Esophagus mucosa (tissue), 1 donor: ENCODE results near the gene RHAG. TPM values are rescaled to one million over a fixed set of nuclear protein-coding genes. Genes with fewer than 3 reads are reported as not detected.
"Not testable (repeated sequence)": the region's sequence is repeated elsewhere in the genome, so short reads cannot be mapped to it uniquely, and the experiment has no call there.

Experiments used
- ATAC-seq: fragments of 200-7000 bp; cut with Tn5 transposase; one replicate; pipeline ENCODE4 v1.9.1; 2020
- total RNA-seq: library from RNA; stranded (reverse); gene quantifications from one replicate; pipeline ENCODE4 v1.2.4, GENCODE V29; 2023
- donor health status: DM: yes; HTN: yes; CAD: no.

The RHAG gene
- total RNA-seq, 1 donor from 2014 or later, result not detected

- ATAC-seq, result no peak
These were observed 494 bp downstream of the RHAG start for GRCh38 chr6:49635978-49636712.

- no peak for ATAC-seq
These were observed 1.2 kb downstream of the RHAG start for GRCh38 chr6:49635480-49635879.

GRCh38 chr6:49634836-49635218, 1.8 kb downstream of the RHAG start:
- no peak for ATAC-seq

DNA sequence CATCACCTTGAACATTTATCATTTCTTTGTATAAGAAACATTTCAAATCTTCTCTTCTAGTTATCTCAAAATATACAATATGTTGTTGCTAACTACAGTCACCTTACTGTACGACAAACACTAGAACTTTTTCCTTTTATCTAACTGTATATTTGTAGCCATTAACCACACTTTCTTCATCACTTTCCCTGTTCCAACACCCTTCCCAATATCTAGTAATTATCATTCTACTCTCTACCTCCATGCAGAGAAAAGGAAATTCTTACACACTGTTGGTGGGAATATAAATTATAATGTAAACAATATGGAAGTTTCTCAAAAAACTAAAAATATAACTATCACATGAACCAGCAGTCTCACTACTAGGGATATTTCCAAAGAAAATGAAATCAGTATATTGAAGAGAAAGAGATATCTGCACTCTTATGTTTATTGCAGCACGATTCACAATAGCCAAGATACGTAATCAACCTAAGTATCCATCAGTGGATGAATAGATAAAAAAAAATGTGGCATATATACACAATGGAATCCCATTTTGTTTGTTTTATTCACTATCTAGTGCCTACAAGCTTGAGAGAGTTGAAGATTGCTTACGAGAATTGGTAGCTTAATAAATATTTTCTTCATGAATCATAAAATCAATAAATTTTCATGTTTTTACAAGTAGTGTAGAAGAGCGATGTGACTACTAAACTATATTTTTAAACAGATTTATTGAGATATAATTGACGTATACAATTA, 2.4 kb downstream of the RHAG start:
- ATAC-seq, result no peak

- no peak for ATAC-seq
These were observed 3.1 kb downstream of the RHAG start for GRCh38 chr6:49633541-49633940.

DNA sequence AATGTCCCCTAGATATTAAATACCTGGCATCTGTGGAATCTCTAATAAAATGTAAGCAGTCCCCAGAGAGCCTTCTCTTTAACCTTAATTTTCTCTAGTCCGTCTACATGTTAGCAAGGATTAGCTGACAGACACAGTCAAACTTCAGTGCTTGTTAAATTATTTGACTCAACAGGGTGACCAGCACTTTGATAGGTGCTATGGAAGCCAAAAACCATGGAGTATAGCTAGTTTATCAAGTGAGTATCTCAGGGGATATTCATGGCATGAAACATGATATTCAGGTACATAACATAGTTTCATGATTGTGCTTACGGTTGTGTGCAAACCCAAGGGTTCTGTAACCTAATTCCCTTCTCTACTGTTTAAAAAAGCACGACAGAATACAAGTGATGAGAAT, 3.9 kb downstream of the RHAG start:
- ATAC-seq, result no peak

DNA sequence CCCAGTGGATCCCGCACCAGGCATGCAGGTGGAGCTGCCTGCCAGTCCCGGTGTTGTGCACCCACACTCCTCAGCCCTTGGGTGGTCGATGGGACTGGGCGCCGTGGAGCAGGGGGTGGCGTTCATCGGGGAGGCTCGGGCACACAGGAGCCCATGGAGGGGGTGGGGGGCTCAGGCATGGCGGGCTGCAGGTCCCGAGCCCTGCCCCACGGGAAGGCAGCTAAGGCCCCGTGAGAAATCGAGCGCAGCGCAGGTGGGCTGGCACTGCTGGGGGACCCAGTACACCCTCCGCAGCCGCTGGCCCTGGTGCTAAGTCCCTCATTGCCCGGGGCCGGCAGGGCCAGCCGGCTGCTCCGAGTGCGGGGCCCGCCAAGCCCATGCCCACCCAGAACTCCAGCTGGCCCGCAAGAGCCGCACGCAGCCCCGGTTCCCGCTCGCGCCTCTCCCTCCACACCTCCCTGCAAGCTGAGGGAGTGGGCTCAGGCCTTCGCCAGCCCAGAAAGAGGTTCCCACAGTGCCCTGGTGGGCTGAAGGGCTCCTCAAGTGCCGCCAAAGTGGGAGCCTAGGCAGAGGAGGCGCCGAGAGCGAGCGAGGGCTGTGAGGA, 7.1 kb downstream of the RHAG start:
- ATAC-seq, result not testable (repeated sequence)

- ATAC-seq, result no peak
These were observed 9.8 kb downstream of the RHAG start for GRCh38 chr6:49626811-49627210.

- no peak for ATAC-seq
These were observed 18.4 kb downstream of the RHAG start for GRCh38 chr6:49618257-49618656.

GRCh38 chr6:49614144-49614543, 22.5 kb downstream of the RHAG start:
- not testable (repeated sequence) for ATAC-seq

DNA sequence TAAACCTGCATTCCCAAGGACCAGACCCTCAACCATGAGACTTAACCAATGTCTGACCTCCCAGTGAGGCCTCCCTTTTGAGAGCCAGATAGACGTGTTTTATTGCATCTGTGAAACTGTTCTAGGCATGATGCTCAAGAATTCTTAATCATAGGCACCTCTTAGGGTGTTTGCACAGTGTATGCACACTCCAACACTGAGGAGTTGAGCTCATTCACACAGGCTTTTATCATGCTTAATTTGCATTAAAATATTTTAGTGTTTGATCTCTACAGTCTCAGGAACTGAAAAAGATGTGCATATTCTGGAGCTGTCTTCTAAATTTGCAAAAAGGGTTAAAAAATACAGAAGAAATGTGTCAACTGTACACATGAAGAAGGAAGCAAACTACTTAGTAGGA, 27.4 kb downstream of the RHAG start:
- no peak for ATAC-seq

DNA sequence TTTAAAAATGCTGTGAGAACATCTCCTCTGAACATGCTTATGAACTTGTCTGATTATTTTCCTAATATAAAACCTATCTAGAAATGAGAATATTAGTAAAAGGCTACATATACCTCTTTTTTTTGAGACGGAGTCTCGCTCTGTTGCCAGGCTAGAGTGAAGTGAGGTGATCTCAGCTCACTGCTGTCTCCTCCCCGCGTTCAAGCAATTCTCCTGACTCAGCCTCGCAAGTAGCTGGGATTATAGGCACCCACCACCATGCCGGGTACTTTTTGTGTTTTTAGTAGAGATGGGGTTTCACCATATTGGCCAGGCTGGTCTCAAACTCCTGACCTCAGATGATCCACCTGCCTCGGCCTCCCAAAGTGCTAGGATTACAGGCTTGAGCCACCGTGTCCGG, 28.4 kb downstream of the RHAG start:
- ATAC-seq, result not testable (repeated sequence)

DNA sequence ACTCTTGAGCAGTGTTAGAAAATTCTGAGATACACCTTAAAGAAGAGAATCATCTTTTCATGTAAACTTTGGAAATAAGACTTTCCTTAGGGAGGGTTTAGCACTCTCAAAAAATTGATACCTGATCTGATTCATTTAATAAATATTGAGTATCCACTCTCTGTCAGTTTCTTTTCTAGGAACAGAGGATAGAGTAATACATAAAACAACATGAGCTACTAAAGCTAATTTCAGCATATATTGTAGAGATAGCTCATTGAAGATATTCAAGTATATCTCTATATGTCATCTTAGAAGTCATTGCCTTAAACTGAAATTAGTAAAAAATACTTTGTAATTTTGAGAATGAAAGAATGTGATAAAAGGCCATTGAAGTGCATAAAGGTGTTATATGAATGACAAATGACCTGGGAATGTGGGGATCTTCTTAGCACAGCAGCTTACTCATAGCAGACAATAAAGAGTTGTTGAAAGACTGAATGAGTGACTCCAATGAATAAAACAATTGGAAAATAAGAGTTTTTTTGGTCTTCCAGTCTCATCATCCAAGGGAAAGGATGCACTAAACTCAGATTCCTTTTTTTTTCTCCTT, 29.2 kb downstream of the RHAG start:
- no peak for ATAC-seq

DNA sequence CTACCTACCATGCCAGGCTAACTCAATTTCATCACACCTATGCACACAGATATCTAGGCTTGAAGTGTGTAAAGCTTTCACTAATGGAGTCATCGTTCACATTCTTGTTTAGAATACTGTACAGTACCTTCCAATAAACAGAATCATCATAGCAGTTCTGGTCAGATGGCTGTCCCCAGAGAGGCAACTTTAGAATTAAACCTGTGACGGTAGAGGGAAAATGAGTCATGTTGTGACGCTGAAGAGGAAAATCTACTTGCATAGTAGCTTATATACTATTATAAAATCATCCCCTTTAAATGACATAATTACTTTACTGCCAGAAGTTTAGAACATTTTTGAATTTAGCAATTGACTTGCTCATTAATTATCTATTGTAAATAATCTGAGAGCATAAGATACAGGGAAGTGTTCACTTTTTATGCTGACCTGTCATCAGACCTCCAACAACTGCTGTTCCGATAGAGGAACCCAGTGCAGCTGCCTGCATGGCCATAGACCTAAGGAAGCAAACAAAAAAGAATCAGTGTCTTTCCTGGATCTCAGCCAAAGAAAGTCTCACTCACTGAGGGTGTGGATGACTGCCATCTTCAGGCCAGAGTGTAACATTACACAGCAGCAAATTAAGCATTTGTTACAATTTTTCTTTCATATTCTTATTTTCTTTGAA, 29.8 kb downstream of the RHAG start:
- ATAC-seq, result peak; percentile 86

DNA sequence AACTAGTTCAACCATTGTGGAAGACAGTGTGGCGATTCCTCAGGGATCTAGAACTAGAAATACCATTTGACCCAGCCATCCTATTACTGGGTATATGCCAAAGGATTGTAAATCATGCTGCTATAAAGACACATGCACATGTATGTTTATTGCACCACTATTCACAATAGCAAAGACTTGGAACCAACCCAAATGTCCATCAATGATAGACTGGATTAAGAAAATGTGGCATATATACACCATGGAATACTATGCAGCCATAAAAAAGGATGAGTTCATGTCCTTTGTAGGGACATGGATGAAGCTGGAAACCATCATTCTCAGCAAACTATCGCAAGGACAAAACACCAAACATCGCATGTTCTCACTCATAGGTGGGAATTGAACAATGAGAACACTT, 32.6 kb downstream of the RHAG start:
- ATAC-seq, result not testable (repeated sequence)

DNA sequence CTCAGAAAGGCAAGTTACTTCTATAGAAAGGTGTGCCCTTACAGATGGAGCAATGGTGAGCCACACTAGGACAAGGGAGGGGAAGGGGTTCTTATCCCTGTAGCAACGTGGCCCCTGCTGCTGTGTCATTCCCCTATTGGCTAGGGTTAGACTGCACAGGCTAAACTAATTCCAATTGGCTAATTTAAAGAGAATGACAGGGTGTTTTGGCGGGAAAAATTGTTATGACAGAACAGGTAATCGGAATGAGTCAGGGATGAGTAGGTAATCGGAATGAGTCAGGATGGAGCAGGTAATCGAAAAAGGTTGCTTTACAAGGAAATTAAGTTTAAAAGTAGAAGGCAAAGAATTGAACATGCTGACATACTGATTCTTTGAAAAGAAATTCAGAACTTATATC, 49.4 kb downstream of the RHAG start:
- not testable (repeated sequence) for ATAC-seq

DNA sequence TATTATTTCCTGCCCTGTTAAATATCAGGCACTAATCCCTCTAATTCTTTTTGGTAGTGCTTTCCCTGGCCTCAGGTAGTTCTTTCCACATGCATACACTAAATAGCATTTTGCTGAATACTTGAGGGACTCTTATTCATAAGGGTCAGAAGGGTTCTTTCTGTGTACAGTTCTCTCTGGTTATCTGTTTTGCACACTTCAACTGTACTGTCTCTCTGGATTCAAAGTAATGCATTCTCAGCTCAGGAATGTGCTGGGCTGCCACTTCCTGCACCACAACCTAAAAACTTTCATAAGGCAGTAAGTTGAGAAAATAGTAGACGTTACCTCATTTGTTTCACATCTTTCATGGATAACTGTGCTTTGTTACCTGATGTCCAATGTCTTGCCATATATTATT, 54.1 kb downstream of the RHAG start:
- ATAC-seq, result no peak

- no peak for ATAC-seq
These were observed 57.0 kb downstream of the RHAG start for GRCh38 chr6:49579649-49580048.

- peak; percentile 33 for ATAC-seq
These were observed 60.0 kb downstream of the RHAG start for GRCh38 chr6:49576618-49577017.

DNA sequence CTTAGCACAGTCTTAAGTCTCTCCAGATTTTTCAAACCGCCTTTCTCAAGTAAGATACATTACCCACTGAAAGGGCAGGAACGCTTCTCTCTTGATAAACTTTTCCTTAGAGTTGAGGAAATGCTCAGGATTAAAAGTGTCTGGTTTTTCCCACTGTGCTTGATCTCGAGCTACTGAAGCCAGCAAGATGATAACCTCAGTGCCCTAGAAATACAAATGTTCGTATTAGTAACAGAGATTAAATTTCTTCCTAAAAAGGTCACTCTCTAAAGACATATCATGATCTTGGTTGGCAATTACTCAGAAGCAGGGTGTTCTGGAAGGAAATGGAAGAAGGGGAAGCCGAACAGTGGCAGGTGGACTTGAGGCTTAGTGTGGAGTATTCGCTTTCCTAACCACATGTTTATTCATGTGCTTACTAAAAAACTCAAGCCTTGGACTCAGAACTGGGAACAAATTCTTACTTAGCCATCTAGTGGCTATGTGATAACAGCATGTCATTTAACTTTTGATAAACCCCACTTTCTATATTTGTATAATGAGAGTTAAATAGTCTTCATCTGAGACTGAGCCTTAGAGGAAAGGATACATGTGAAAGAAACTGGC, 66.1 kb downstream of the RHAG start:
- no peak for ATAC-seq

DNA sequence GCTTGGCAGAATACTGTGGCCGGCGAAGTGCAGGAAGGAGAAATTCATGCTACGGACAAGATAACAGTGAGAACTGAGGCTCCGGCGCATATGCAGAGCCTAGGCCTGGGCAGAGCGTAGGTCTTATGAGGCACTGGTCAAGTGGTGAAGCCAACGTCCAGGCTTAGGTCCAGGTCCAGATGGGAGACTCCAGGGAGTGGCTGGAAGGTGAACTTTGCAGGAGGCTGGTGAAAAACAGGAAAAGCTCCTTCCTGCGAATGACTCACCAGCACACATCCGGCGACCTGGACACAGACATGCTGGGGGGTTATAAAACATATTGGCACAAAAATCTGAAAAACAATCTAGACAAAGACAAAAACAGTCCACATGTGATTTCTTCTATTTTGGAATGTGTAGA, 70.8 kb downstream of the RHAG start:
- ATAC-seq, result peak; percentile 48

DNA sequence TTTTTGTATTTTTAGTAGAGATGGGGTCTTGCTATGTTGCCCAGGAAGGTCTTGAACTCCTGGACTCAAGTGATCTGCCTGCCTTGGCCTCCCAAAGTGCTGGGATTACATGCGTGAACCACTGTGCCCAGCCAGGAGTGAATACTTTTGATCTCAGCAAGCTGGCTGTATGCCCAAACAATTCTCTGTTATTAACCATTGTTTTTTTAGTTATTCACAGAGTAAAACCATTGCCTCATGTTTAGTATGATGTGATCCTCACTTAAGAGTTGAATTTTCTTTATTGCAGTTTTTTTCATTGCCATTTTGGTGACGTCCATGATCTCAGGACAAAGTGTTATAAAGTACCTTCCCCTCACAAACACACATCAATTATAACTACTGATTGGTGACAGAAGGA, 71.4 kb downstream of the RHAG start:
- ATAC-seq, result no peak
